K562 (cell line): ENCODE results near the gene PHF20. TPM values are rescaled to one million over a fixed set of nuclear protein-coding genes. Genes with fewer than 3 reads are reported as not detected.

ENCODE experiments used
- ATAC-seq: fragments of 200-7000 bp; cut with Tn5 transposase; 3 replicates; pipeline ENCODE4 v1.9.1; 2020; ENCODE audit warnings: moderate library complexity
- BruUV-seq: library from RNA; stranded (reverse); fragments of 400-500 nt; replicated peaks from 2 replicates; lab custom pipeline; 2021; lab: Mats Ljungman, UMichigan
- CTCF ChIA-PET: fragments of 300-600 bp; formaldehyde crosslinking; extraction: SDS; loops from one replicate; lab custom pipeline; 2021; ENCODE audit warnings: low intra/inter-chr PET ratio; lab: Yijun Ruan, JAX
- POLR2A ChIA-PET: fragments of 300-600, 350-650 bp; sonication (Branson Sonifier 250); formaldehyde crosslinking; extraction: SDS; loops from one replicate; lab custom pipeline; 2021; ENCODE audit warnings: antibody characterized with exemption, inconsistent platforms; lab: Yijun Ruan, JAX
- DNase-seq, 4 experiments: peaks; one replicate each; pipeline versions ENCODE4 v3.0.0 to v3.0.0-alpha.2; 2011 to 2018; ENCODE audit warnings: low spot score in 3 of 4, mixed read lengths in 3 of 4; ENCODE audit errors: extremely low read depth in 1 of 4
- FAIRE-seq: peaks from 2 replicates; lab custom pipeline; 2011; peaks lifted over from hg19 to GRCh38; lab: Jason Lieb, UNC
- H2AFZ ChIP-seq: 2 replicates; pipeline ENCODE4 v1.6.0; 2011; ENCODE audit warnings: low read depth, low read length, control low read depth, inconsistent platforms
- H3K27ac ChIP-seq: fragments of 200-600 bp; 3 replicates; pipeline ENCODE4 v1.8.0; 2011; ENCODE audit warnings: low read depth, mild to moderate bottlenecking, control low read depth, inconsistent platforms, low read length, moderate library complexity, mixed read lengths; ENCODE audit errors: extremely low read depth
- H3K27me3 ChIP-seq, 2 experiments: fragments of 300-600 bp in 1 of 2; 2 replicates in 1 of 2; 3 replicates in 1 of 2; pipeline versions ENCODE4 v1.6.0 to v1.8.0; 2011; ENCODE audit warnings: inconsistent platforms in 2 of 2, low read length in 2 of 2, mild to moderate bottlenecking in 1 of 2, mixed read lengths in 1 of 2, moderate library complexity in 1 of 2; ENCODE audit not compliant: control insufficient read depth in 2 of 2, insufficient read depth in 2 of 2
- H3K36me3 ChIP-seq: fragments of 300-600 bp; 3 replicates; pipeline ENCODE4 v1.8.0; 2011; ENCODE audit warnings: mild to moderate bottlenecking, low read length, inconsistent platforms; ENCODE audit not compliant: control insufficient read depth, insufficient read depth
- H3K4me1 ChIP-seq, 2 experiments: fragments of 200-600 bp in 1 of 2; replicated peaks in 1 of 2; 2 replicates in 1 of 2; 3 replicates in 1 of 2; pipeline versions ENCODE4 v1.5.1 to v1.8.0; 2011; ENCODE audit warnings: inconsistent platforms in 2 of 2, low read length in 2 of 2, mild to moderate bottlenecking in 1 of 2, mixed read lengths in 1 of 2, moderate library complexity in 1 of 2; ENCODE audit not compliant: control insufficient read depth in 2 of 2, insufficient read depth in 2 of 2
- H3K4me2 ChIP-seq: 2 replicates; pipeline ENCODE4 v1.6.1; 2011; ENCODE audit warnings: low read length, control low read depth, inconsistent platforms, mixed read lengths; ENCODE audit not compliant: insufficient read depth
- H3K4me3 ChIP-seq: fragments of 200-600 bp; sonication (generic), shearing (Covaris generic); 2 replicates; pipeline ENCODE4 v1.5.1; 2016; ENCODE audit warnings: control low read depth, inconsistent platforms
- H3K79me2 ChIP-seq: fragments of 200-600 bp; 3 replicates; pipeline ENCODE4 v1.8.0; 2011; ENCODE audit warnings: low read length, inconsistent platforms; ENCODE audit not compliant: control insufficient read depth, insufficient read depth
- H3K9ac ChIP-seq, 2 experiments: 2 replicates each; pipeline versions ENCODE4 v1.6.0 to v1.6.1; 2011; ENCODE audit warnings: low read depth in 2 of 2, low read length in 2 of 2, control low read depth in 1 of 2, inconsistent platforms in 1 of 2, mild to moderate bottlenecking in 1 of 2, mixed read lengths in 1 of 2; ENCODE audit not compliant: insufficient read depth in 1 of 2
- H3K9me1 ChIP-seq: one replicate; pipeline ENCODE4 v1.6.0; 2011; ENCODE audit warnings: inconsistent platforms, mild to moderate bottlenecking, low read length, moderate library complexity; ENCODE audit not compliant: control insufficient read depth, insufficient read depth
- H3K9me3 ChIP-seq: replicated peaks from 2 replicates; pipeline ENCODE4 v1.5.1; 2011; ENCODE audit warnings: low read depth, low read length, inconsistent platforms; ENCODE audit not compliant: control insufficient read depth, insufficient read depth
- H4K20me1 ChIP-seq: replicated peaks from 2 replicates; pipeline ENCODE4 v1.6.1; 2011; ENCODE audit warnings: low read length, inconsistent platforms, mixed read lengths; ENCODE audit not compliant: control insufficient read depth, insufficient read depth
- ARID1B ChIP-seq: fragments of 450-650 bp; IDR thresholded peaks from 2 replicates; pipeline ENCODE4 v1.6.1; 2016; ENCODE audit warnings: antibody characterized with exemption, mild to moderate bottlenecking, inconsistent platforms
- FOXA1 ChIP-seq: fragments of 450-650 bp; IDR thresholded peaks from 2 replicates; pipeline ENCODE4 v1.6.1; 2016; ENCODE audit warnings: mild to moderate bottlenecking, borderline replicate concordance
- XRCC5 ChIP-seq: fragments of 200-400 bp; formaldehyde crosslinking; IDR thresholded peaks from 2 replicates; pipeline ENCODE4 v1.6.1; 2017; ENCODE audit warnings: low read depth, mild to moderate bottlenecking, low read length
- ZNF184 ChIP-seq: sonication (generic); formaldehyde crosslinking; IDR thresholded peaks from 2 replicates; pipeline ENCODE4 v1.5.0; 2020; ENCODE audit warnings: missing genetic modification reagents
- ZNF436 ChIP-seq: fragments of 250-450, 450-650 bp; sonication (Bioruptor Pico); formaldehyde crosslinking; IDR thresholded peaks from 2 replicates; pipeline ENCODE4 v1.7.0; 2020; ENCODE audit warnings: mild to moderate bottlenecking
- WGBS: fragments of 100-300 bp; shearing (Covaris generic); methylation state at CpG from one replicate; pipeline ENCODE4 v1.1.6; 2016; ENCODE audit warnings: low coverage, mixed read lengths; ENCODE audit not compliant: insufficient coverage; ENCODE audit errors: missing lambda C conversion rate; 5-methylcytosine and 5-hydroxymethylcytosine counted together
- in situ Hi-C: fragments of 300-500 bp; cut with MboI; formaldehyde crosslinking; loops from 4 replicates; pipeline ENCODE4 v1.15.0; 2018; ENCODE audit warnings: inconsistent platforms, mixed read lengths
- intact Hi-C: fragments of 100-400 bp; cut with micrococcal nuclease; formaldehyde crosslinking; loops from 2 replicates; pipeline ENCODE4 v1.14.2; 2022
- polyA plus RNA-seq, 8 experiments: library from polyadenylated mRNA; depleted of rRNA in 4 of 8; stranded (reverse) in 5 of 8; unstranded in 3 of 8; fragments of >200 nt; fragmentation: Nextera tagmentation in 2 of 8; fragmentation: Illumina TruSeq in 1 of 8; extraction: Ambion mirVana in 2 of 8; extraction: Trizol in 1 of 8; gene quantifications; 2 replicates each; pipeline versions ENCODE4 v1.2.1 to v1.2.3, GENCODE V29; 2011 to 2014; ENCODE audit warnings: inconsistent platforms in 1 of 8, missing spikeins in 1 of 8
- total RNA-seq, 7 experiments: library from RNA; depleted of rRNA in 6 of 7; stranded (reverse); fragments of >200 nt in 6 of 7; fragmentation: Illumina TruSeq in 2 of 7; extraction: Trizol in 2 of 7; gene quantifications; 2 replicates each; pipeline versions ENCODE4 v1.2.1 to v1.2.3, GENCODE V29; 2011 to 2021; ENCODE audit warnings: low replicate concordance in 1 of 7
- TF ChIP-seq, protein P1 (sequence below): fragments of 250-450 bp; sonication (Bioruptor Pico); IDR thresholded peaks from 2 replicates; pipeline ENCODE4 v1.5.0; 2021
- TF ChIP-seq, protein P2 (sequence below): fragments of 450-650 bp; formaldehyde crosslinking; IDR thresholded peaks from 2 replicates; pipeline ENCODE4 v1.4.0; 2020; ENCODE audit warnings: mild to moderate bottlenecking
- TF ChIP-seq, protein P3 (sequence below): fragments of 250-450 bp; sonication (Bioruptor Pico); IDR thresholded peaks from 2 replicates; pipeline ENCODE4 v1.4.0; 2020
- TF ChIP-seq, protein P4 (sequence below), 2 experiments: fragments of 250-450 bp in 1 of 2; fragments of 450-650 bp in 1 of 2; sonication (Bioruptor Pico) in 1 of 2; IDR thresholded peaks; 2 replicates each; pipeline versions ENCODE4 v1.6.1 to v1.8.0; 2016 to 2021; ENCODE audit warnings: mild to moderate bottlenecking in 2 of 2, moderate library complexity in 2 of 2, missing compliant biosample characterization in 1 of 2, missing genetic modification characterization in 1 of 2
- TF ChIP-seq, protein P5 (sequence below): fragments of 250-450 bp; sonication (Bioruptor Pico); IDR thresholded peaks from 2 replicates; pipeline ENCODE4 v1.8.0; 2022; ENCODE audit warnings: moderate library complexity, mild to moderate bottlenecking, inconsistent platforms
- TF ChIP-seq, protein P6 (sequence below): fragments of 450-650 bp; IDR thresholded peaks from 2 replicates; pipeline ENCODE4 v1.6.1; 2017; ENCODE audit warnings: antibody characterized with exemption
- TF ChIP-seq, protein P7 (sequence below): fragments of 450-650 bp; IDR thresholded peaks from 2 replicates; pipeline ENCODE4 v1.6.1; 2014; ENCODE audit warnings: low read depth, mild to moderate bottlenecking, moderate library complexity, borderline replicate concordance

Gene PHF20
- total and polyA plus RNA-seq, 9 of the 15 experiments (the other 6 are each of a cell fraction or from before 2014, with no cell fraction given): 49.9 to 196 (median 70.7) TPM

DNA sequence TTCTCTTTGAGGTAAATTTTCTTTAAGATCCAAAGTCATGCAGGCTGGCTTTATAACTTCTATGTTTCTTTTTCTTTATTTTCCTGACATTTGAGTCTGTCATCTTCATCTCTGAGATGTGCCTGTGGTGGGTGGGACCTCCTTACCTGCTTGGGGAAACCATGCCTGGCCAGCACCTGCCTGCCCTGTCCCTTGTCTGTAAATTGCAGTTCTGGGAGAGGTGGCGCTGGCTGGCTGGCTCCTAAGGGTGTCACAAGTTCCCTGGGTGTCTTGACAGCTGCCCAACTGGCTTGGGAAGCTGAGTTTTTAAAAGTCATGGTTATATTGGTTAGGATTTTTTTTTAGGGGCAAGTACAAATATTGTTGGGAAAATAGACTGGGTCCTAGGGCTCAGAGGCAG is 146.2 kb downstream of the PHF20 start (continued):
- TF ChIP-seq, protein P1, sequence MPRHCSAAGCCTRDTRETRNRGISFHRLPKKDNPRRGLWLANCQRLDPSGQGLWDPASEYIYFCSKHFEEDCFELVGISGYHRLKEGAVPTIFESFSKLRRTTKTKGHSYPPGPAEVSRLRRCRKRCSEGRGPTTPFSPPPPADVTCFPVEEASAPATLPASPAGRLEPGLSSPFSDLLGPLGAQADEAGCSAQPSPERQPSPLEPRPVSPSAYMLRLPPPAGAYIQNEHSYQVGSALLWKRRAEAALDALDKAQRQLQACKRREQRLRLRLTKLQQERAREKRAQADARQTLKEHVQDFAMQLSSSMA (CRISPR knock-in tag): no peak

DNA sequence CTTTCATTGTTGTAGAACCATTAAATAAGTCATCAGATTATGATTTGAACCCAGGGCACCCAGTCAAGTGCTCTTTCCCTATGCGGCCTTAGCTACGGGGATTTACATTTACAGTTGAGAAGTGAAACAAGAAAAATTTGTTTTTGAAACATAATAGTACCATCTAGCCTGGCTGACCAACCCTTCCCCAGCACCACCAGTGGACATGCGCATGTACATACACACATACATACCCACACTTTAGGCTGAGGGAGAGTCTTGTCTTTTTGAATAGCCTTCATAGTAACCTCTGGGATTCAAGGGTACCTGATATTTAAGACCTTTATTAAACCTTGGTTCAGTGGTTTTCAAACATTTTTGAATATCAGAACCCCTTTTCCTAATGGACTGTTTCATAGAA is 148.7 kb downstream of the PHF20 start:
- Histone ChIP-seq H3K79me2 (no peaks in the 10 kb centered on the region), H3K9me3 (no peaks in the 10 kb centered on the region), H2AFZ (no peak overlapping the region), H3K27me3 (no peaks in the 10 kb centered on the region), H3K9me1 (no peaks in the 10 kb centered on the region), H3K4me3 (no peak overlapping the region), H3K9ac (no peak overlapping the region), H3K36me3 (peaks cover 46% of the 10 kb centered on the region), H3K4me2 (no peak overlapping the region), H3K4me1 (no peaks in the 10 kb centered on the region), H4K20me1 (no peaks in the 10 kb centered on the region), H3K27ac (no peak overlapping the region)
- 90% methylated on average over 3 of the region's 3 CpGs for WGBS
- no peak for FAIRE-seq
- no TSS peak for BruUV-seq
- POLR2A ChIA-PET: interaction anchor here (0.5 kb wide), 1 partner anchor 813 kb away, joined by 3 read pairs; no protein-coding TSS in a partner anchor
- intact Hi-C loops (no loop called here), in situ Hi-C loops (no loop called here)
- CTCF ChIA-PET: no interaction called here
- ATAC-seq: no peak
- DNase-seq: no peak
- TF ChIP-seq, protein P2, sequence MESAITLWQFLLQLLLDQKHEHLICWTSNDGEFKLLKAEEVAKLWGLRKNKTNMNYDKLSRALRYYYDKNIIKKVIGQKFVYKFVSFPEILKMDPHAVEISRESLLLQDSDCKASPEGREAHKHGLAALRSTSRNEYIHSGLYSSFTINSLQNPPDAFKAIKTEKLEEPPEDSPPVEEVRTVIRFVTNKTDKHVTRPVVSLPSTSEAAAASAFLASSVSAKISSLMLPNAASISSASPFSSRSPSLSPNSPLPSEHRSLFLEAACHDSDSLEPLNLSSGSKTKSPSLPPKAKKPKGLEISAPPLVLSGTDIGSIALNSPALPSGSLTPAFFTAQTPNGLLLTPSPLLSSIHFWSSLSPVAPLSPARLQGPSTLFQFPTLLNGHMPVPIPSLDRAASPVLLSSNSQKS: no peak
- TF ChIP-seq, protein P3, sequence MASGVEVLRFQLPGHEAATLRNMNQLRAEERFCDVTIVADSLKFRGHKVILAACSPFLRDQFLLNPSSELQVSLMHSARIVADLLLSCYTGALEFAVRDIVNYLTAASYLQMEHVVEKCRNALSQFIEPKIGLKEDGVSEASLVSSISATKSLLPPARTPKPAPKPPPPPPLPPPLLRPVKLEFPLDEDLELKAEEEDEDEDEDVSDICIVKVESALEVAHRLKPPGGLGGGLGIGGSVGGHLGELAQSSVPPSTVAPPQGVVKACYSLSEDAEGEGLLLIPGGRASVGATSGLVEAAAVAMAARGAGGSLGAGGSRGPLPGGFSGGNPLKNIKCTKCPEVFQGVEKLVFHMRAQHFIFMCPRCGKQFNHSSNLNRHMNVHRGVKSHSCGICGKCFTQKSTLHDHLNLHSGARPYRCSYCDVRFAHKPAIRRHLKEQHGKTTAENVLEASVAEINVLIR: no peak
- TF ChIP-seq ZNF436: no peak
- TF ChIP-seq, protein P4, sequence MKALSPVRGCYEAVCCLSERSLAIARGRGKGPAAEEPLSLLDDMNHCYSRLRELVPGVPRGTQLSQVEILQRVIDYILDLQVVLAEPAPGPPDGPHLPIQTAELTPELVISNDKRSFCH (CRISPR knock-in tag; IDR thresholded peaks at IDR 0.05): no peak
- TF ChIP-seq, protein P4 (tag; IDR thresholded peaks at IDR 0.05): no peak
- TF ChIP-seq XRCC5: no peak
- no peak for TF ChIP-seq ARID1B
- TF ChIP-seq FOXA1: no peak
- TF ChIP-seq, protein P5, sequence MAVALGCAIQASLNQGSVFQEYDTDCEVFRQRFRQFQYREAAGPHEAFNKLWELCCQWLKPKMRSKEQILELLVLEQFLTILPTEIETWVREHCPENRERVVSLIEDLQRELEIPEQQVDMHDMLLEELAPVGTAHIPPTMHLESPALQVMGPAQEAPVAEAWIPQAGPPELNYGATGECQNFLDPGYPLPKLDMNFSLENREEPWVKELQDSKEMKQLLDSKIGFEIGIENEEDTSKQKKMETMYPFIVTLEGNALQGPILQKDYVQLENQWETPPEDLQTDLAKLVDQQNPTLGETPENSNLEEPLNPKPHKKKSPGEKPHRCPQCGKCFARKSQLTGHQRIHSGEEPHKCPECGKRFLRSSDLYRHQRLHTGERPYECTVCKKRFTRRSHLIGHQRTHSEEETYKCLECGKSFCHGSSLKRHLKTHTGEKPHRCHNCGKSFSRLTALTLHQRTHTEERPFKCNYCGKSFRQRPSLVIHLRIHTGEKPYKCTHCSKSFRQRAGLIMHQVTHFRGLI: no peak
- TF ChIP-seq, protein P6, sequence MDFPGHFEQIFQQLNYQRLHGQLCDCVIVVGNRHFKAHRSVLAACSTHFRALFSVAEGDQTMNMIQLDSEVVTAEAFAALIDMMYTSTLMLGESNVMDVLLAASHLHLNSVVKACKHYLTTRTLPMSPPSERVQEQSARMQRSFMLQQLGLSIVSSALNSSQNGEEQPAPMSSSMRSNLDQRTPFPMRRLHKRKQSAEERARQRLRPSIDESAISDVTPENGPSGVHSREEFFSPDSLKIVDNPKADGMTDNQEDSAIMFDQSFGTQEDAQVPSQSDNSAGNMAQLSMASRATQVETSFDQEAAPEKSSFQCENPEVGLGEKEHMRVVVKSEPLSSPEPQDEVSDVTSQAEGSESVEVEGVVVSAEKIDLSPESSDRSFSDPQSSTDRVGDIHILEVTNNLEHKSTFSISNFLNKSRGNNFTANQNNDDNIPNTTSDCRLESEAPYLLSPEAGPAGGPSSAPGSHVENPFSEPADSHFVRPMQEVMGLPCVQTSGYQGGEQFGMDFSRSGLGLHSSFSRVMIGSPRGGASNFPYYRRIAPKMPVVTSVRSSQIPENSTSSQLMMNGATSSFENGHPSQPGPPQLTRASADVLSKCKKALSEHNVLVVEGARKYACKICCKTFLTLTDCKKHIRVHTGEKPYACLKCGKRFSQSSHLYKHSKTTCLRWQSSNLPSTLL: no peak
- TF ChIP-seq, protein P7, sequence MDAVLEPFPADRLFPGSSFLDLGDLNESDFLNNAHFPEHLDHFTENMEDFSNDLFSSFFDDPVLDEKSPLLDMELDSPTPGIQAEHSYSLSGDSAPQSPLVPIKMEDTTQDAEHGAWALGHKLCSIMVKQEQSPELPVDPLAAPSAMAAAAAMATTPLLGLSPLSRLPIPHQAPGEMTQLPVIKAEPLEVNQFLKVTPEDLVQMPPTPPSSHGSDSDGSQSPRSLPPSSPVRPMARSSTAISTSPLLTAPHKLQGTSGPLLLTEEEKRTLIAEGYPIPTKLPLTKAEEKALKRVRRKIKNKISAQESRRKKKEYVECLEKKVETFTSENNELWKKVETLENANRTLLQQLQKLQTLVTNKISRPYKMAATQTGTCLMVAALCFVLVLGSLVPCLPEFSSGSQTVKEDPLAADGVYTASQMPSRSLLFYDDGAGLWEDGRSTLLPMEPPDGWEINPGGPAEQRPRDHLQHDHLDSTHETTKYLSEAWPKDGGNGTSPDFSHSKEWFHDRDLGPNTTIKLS: no peak
- TF ChIP-seq ZNF184: no peak
